HG03280 (cell line): ENCODE data around the gene PER2.
"Not testable (repeated sequence)": the region's sequence is repeated elsewhere in the genome, so short reads cannot be mapped to it uniquely, and the experiment has no call there.

ENCODE experiments used
- ATAC-seq: cut with Tn5 transposase; IDR thresholded peaks from one replicate; pipeline ENCODE4 v1.9.1; 2021; ENCODE audit warnings: mild to moderate bottlenecking, moderate library complexity; ENCODE audit not compliant: unreplicated experiment

Gene PER2

GRCh38 chr2:238289574-238289973, 1.2 kb upstream of the PER2 start:
- no peak for ATAC-seq

DNA sequence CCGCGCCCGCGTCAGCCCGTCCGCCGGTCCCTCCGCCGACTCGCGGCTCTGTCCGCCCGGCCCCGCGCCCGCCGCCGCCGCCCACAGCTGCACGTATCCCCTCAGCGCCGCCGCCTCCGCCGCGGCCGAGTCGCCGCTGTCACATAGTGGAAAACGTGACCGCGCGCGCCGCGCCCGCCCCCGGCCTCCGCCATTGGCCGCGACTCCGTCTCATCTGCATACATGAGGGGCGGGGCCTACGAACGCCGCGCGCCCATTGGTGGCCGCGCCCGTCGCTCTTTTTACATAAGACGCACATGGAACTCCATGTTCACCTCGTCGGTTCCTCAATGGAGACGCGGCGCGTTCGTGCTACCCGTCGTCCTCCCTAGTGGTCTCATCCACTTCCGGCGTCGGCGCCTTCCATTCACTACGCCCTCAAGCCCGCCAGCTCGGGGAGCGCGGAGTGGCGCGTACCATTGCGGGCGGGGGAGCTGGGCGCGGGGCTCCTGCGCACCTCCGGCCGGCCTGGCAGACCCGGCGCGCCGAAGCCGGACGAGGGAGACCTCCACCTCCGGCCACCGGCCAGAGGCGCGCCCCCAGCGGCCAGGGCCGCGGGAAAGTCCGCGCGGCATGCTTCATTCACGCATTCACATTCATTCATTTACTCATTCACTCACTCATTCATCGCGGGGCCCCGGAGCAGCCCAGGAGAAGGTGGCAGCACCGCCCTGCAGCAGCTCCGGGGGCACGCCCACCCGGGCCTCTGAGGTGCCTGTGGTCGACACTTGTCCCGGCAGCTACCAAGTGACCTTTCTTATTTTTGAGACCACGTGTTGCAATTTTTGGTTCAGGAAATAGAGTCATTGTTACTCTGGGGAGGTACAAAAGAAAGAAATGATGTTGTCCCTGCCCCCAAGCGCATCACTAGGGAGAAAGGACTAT, 502 bp upstream of the PER2 start:
- ATAC-seq = peak; percentile 90

GRCh38 chr2:238286987-238287736, 1.2 kb downstream of the PER2 start:
- ATAC-seq = no peak

GRCh38 chr2:238286551-238286950, 1.9 kb downstream of the PER2 start:
- ATAC-seq = no peak

DNA sequence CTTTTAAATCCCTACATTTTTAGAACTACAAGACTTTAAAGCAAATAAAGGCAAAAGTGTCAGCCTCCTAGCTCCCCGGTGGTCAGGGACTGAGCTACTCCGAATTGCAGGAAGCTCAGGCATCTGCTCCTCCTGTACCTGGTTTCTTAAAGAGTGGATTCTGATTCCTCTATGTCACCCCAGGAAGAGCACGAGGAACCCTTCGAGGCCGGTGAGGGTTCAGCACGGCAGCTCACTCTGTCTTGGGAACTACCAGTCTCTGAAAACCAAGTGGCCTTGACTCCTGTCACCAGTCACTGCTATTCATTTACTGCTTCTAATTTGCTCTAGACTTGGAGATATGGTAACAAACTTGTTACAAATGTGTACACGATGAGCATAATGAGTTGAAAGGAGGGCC, 2.3 kb downstream of the PER2 start:
- ATAC-seq = no peak

DNA sequence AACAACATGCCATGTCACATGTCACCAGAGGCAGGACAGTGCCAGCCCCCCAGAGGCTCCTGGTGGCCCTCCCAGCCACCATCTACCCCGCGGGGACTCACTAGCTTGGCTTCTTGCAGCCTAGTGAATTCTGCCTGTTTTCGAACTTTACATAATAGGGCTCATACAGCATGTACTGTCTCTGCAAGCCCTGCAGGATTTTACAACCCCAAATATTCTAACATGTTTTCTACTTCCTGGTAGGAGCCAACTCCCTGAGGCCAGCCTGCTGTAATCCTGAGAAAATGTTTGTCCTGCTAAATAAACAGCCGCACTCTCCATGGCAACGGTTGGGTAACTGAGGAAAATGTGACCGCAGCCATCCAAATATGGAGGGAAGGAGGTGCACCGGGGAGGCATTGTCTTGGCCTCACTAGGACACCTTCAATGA, 2.7 kb downstream of the PER2 start:
- no peak for ATAC-seq

GRCh38 chr2:238284802-238285515, 3.5 kb downstream of the PER2 start:
- ATAC-seq = no peak

- ATAC-seq = no peak
Measured at GRCh38 chr2:238282861-238283738, 5.3 kb downstream of the PER2 start.

DNA sequence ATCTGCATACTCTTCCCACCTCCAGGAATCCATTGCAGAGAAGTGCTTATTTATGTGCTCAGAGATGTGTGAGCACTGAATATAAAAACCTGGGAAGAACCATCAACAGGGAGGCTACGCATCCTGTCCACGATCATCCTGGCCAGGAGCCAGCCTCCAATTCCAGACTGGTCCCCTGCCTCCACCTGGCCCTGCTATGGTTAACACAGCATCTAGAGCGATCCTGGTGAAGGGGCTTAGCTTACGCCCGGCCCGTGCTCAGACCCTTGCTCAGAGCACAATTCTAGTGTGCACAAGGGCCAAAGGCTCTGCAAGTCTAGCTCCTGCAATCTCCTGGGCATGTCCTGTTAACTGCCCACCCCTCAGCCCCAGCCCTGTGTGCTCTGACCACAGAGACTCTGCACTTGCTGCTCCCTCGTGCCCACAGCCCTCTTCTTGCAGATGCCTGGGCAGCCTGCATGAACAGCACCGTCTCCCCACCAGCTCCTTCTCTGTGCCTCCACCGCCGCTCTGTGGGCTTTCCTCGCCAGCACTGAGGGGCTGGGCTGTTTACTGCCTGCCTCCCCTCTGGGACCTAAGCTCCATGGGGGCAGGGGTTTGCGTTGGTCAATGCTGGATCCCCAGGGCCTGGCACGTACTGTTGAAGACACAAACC, 6.5 kb downstream of the PER2 start:
- ATAC-seq = no peak

DNA sequence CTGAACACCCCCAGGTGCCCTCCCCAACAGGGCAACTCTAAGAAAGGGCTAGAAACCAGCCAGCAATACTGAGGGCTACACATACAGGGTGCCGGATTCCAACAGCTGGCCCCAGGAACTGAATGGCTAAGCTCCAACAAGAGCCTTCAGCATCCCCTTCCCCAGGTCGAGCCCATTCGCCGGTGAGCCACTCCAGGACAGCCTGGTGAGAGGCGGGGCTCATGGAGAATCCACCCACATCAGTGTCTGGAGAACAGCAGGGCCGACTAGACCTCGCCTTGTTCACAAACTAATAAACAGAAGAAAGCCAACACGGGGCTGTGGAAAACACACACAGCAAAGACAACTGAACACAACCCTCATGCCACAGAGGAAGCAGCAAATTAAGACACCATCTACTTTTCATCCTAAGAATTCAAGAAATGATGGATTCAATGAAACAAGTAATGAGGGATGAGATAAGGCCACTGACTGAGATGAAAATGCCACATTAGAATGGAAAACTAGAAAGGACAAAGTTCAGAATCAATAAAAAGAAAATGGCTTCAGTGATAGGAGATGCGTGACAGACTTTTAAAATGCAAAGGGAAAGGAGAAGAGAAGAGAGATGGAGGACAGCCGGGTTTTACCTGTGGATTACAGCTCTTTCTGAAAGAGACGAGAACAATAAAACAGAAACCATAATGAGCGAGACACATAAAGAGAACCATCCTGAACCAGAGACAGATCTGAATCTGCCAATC, 8.2 kb downstream of the PER2 start:
- ATAC-seq = no peak

DNA sequence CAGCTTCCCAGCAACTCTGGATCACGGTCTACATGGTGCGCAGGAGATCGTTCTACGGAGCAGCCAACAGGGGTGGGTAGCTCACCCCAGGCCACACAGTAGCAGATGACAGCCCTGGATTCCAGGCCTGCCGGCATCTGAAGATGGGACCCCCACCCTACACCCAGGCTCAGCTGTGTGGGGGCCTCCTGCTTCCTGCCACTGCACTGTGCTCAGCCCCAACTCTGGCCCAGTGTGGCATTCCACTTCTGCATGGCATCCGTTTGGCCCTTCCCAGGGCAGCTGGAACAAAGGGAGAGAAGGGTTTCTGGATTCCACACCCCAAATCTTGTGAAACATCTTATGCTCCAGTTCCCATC, 9.1 kb downstream of the PER2 start:
- ATAC-seq = no peak

DNA sequence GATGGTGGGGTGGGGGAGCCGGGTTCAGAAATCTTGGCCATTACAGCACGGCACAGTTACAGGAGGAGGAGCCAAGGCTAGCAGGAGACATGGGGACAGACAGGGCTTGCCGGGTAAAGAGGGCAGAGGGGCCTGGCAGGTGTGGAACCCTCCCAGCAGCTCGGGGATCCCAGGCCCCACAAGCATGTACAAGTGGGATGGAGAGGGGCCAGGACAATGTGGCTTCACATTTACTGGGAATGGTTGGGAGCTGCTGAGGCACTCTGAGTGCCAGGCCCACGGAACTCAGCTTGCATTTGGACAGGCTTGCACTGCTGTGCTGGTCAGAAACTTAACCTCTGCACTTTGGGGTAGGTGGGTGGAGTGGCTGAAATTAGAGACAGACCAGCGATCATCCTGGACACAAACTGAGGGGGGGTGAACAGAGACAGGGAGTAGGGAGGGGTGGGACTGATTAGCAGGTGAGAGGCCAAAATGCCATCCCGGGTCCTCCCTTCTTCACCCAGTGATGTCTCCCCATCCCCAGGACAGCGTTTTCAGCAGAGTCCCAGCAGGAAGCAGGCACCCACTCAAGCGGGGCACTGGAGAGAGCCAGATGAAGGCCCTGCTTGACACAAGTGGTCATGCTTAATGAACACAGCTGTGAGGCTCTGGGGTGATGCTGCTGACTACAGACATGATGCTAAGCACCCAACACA, 9.6 kb downstream of the PER2 start:
- ATAC-seq = no peak

- no peak for ATAC-seq
Measured at GRCh38 chr2:238277695-238278094, 10.7 kb downstream of the PER2 start.

DNA sequence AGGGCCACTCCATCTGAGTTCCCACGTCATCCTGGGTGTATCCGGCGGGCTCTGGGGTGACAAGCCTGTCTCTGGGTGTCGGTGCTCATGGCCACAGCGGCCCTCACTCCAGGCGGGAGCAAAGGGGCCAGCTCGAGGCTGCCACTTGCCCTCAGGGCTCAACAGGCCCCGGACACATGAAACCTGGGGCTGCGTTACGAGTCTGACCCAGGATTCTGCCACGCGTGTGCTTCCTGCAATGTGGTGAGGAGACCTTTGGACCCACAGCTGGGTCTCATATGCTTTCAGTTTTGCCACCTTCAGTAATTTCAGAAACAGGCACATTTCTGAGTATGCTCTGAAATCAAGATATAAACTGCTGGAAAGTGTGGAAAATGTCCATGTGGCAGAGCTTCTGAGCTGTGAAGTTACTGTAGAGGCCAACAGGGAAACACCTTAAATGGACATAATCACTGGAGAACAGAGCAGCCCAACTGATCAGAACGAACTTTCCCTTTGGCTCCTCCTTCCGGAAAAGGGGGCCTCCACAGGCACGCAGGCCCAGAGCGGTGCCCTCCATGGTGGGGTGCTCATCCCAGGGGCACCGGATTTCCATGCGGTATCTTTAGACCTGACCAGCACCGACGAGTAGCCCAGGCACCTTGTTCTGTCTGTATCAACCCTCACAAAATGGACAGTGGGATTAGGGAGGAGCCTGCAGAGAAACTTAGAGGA, 14.1 kb downstream of the PER2 start:
- ATAC-seq = no peak

DNA sequence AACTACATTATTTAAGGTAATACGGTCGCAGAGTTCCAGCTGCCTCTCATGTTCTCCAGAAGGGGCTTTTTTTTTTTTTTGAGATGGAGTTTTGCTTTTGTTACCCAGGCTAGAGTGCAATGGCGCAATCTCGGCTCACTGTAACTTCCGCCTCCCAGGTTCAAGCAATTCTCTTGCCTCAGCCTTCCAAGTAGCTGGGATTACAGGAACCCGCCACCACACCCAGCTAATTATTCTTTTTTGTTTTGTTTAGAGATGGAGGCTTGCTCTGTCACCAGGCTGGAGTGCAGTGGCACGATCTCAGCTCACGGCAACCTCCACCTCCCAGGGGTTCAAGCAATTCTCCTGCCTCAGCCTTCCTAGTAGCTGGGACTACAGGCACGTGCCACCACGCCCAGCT, 15.0 kb downstream of the PER2 start:
- not testable (repeated sequence) for ATAC-seq

DNA sequence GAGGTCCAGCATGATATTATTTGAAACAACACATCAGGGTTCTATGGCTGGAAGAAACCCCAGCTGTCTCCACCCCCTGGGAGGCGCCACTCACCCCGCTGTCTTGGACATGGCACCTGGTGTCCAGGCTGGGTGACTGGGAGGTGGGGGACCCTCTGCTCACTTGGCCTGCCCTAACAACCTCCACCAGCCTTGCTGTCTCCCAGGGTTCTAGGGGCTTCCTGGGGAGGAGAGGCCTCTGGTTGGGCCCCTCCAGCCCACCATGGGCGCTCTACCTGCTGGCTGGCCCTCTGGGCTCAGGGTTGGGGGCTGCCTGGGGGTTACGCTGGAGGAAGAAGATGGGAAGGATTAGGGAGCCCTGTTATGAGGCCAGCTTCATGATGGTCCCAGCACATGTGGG, 16.3 kb downstream of the PER2 start:
- ATAC-seq = no peak

GRCh38 chr2:238271686-238272085, 16.7 kb downstream of the PER2 start:
- not testable (repeated sequence) for ATAC-seq

DNA sequence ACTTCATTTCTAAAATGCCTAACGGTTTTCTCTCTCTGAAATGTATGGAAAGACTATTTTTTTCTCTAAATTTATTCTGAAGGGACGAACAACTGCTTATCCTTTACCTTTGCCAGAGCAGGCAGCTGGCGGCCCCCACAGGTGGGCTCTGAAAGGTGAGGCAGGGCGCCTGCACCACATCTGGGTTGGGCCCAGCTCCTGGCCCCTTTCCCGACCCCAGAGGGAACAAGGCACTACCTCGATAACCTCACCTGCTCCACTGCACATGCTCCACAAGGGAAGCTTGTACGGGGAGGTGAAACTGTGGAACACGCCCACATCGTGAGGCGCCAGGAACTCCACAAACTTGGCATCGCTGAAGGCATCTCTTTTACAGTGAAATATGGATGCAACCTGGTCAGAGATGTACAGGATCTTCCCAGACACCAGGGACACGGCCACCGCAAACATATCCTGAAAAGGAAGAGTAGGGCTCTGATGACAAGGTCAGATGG, 17.3 kb downstream of the PER2 start:
- no peak for ATAC-seq
